Left ventricle myocardium inferior (tissue), 1 donor: ENCODE measurements around the gene DRAM2. TPM values are rescaled to one million over a fixed set of nuclear protein-coding genes. Genes with fewer than 3 reads are reported as not detected.

Experiments
- DNase-seq: peaks from one replicate; pipeline ENCODE4 v3.0.0-alpha.2; 2020
- H3K27ac ChIP-seq: fragments of 200-600 bp; replicated peaks from 2 replicates; pipeline ENCODE4 v1.8.0; 2021
- H3K27me3 ChIP-seq: fragments of 200-600 bp; 2 replicates; pipeline ENCODE4 v1.8.0; 2021; ENCODE audit warnings: low read depth
- H3K36me3 ChIP-seq: fragments of 200-600 bp; 2 replicates; pipeline ENCODE4 v1.8.0; 2021
- H3K4me1 ChIP-seq: fragments of 200-600 bp; 2 replicates; pipeline ENCODE4 v1.8.0; 2021
- H3K4me3 ChIP-seq: fragments of 200-600 bp; 2 replicates; pipeline ENCODE4 v1.8.0; 2021; ENCODE audit warnings: mild to moderate bottlenecking, moderate library complexity
- H3K9me3 ChIP-seq: fragments of 200-600 bp; replicated peaks from 2 replicates; pipeline ENCODE4 v1.8.0; 2021
- CTCF ChIP-seq: fragments of 200-600 bp; IDR thresholded peaks from 2 replicates; pipeline ENCODE4 v1.8.0; 2021; ENCODE audit warnings: antibody characterized with exemption, mild to moderate bottlenecking, borderline replicate concordance
- intact Hi-C: fragments of 100-400 bp; cut with micrococcal nuclease; formaldehyde crosslinking; loops from one replicate; pipeline ENCODE4 v1.11.0; 2022
- total RNA-seq: library from RNA; stranded (reverse); fragmentation: NEBNext Ultra II Directional; extraction: Animal tissue kit (Norgen Biotek cat#: 25700); gene quantifications from one replicate; pipeline ENCODE4 v1.2.1, GENCODE V29; 2021
- donor health status: DM: no; HTN: yes; CAD: no; lungs with severe emphysema.

DRAM2 gene
- total RNA-seq, 1 donor from 2014 or later: 33.0 TPM

GRCh38 chr1:111129376-111129775, 10.5 kb downstream of the DRAM2 start:
- DNase-seq: no peak
- H3K27ac ChIP-seq: no peak overlapping the region
- peaks cover 58% of the 10 kb centered on the region for H3K36me3 ChIP-seq
- no peak overlapping the region for H3K4me3 ChIP-seq
- no peak for TF ChIP-seq CTCF
- no peaks in the 10 kb centered on the region for H3K27me3 ChIP-seq
- no peaks in the 10 kb centered on the region for H3K4me1 ChIP-seq
- no peaks in the 10 kb centered on the region for H3K9me3 ChIP-seq
- intact Hi-C loops: no loop called here

GRCh38 chr1:111127923-111128643, 11.8 kb downstream of the DRAM2 start:
- TF ChIP-seq CTCF: no peak
- H3K9me3 ChIP-seq: no peaks in the 10 kb centered on the region
- no peaks in the 10 kb centered on the region for H3K4me1 ChIP-seq
- H3K4me3 ChIP-seq: no peak overlapping the region
- peaks cover 67% of the 10 kb centered on the region for H3K36me3 ChIP-seq
- no peaks in the 10 kb centered on the region for H3K27me3 ChIP-seq
- H3K27ac ChIP-seq: no peak overlapping the region
- no peak for DNase-seq
- intact Hi-C loops: no loop called here

GRCh38 chr1:111126354-111126753, 13.5 kb downstream of the DRAM2 start:
- intact Hi-C loops: no loop called here
- Histone ChIP-seq H3K36me3 (peaks cover 82% of the 10 kb centered on the region), H3K27ac (no peak overlapping the region), H3K4me1 (no peaks in the 10 kb centered on the region), H3K4me3 (no peak overlapping the region), H3K27me3 (no peaks in the 10 kb centered on the region), H3K9me3 (no peaks in the 10 kb centered on the region)
- no peak for TF ChIP-seq CTCF
- no peak for DNase-seq

GRCh38 chr1:111116496-111116895, 23.4 kb downstream of the DRAM2 start:
- Histone ChIP-seq H3K4me1 (no peaks in the 10 kb centered on the region), H3K9me3 (no peaks in the 10 kb centered on the region), H3K4me3 (no peak overlapping the region), H3K27ac (no peak overlapping the region), H3K27me3 (no peaks in the 10 kb centered on the region), H3K36me3 (peaks cover 69% of the 10 kb centered on the region)
- no peak for TF ChIP-seq CTCF
- intact Hi-C loops: no loop called here
- DNase-seq: no peak

- intact Hi-C loops: no loop called here
- Histone ChIP-seq H3K36me3 (peaks cover 24% of the 10 kb centered on the region), H3K27ac (no peak overlapping the region), H3K4me3 (no peak overlapping the region), H3K27me3 (no peaks in the 10 kb centered on the region), H3K9me3 (peaks cover 12% of the 10 kb centered on the region), H3K4me1 (no peaks in the 10 kb centered on the region)
- no peak for TF ChIP-seq CTCF
- no peak for DNase-seq
These were observed 29.5 kb downstream of the DRAM2 start for GRCh38 chr1:111110197-111110899.
